Liver (tissue), 9 donors: ENCODE results near the gene TLE3. TPM values are rescaled to one million over a fixed set of nuclear protein-coding genes. Genes with fewer than 3 reads are reported as not detected.

Source experiments
- DNase-seq: peaks from one replicate; pipeline ENCODE4 v3.0.0-alpha.2; 2017; ENCODE audit warnings: low spot score
- H3K27ac ChIP-seq, 2 donors: one replicate each; pipeline ENCODE4 v1.7.0; 2013; ENCODE audit warnings: inconsistent platforms in 2 of 2, low read length in 2 of 2, control low read depth in 1 of 2, low read depth in 1 of 2, mild to moderate bottlenecking in 1 of 2
- H3K27me3 ChIP-seq, 4 donors: one replicate each; pipeline versions ENCODE4 v1.6.1 to v1.7.0; 2013; ENCODE audit warnings: low read length in 3 of 4, inconsistent platforms in 1 of 4, mild to moderate bottlenecking in 1 of 4, moderate library complexity in 1 of 4; ENCODE audit not compliant: control insufficient read depth in 4 of 4, insufficient read depth in 4 of 4
- H3K36me3 ChIP-seq, 4 donors: one replicate each; pipeline versions ENCODE4 v1.6.1 to v1.7.0; 2013; ENCODE audit warnings: low read length in 3 of 4, mild to moderate bottlenecking in 3 of 4, low read depth in 1 of 4, moderate library complexity in 1 of 4; ENCODE audit not compliant: control insufficient read depth in 4 of 4, insufficient read depth in 3 of 4
- H3K4me1 ChIP-seq, 4 donors: one replicate each; pipeline versions ENCODE4 v1.6.1 to v1.7.0; 2013; ENCODE audit warnings: low read length in 3 of 4, mild to moderate bottlenecking in 3 of 4, moderate library complexity in 1 of 4; ENCODE audit not compliant: control insufficient read depth in 4 of 4, insufficient read depth in 4 of 4
- H3K4me3 ChIP-seq, 3 donors: one replicate each; pipeline versions ENCODE4 v1.6.1 to v1.7.0; 2013; ENCODE audit warnings: low read length in 3 of 3, control low read depth in 1 of 3, low read depth in 1 of 3, mild to moderate bottlenecking in 1 of 3
- H3K9ac ChIP-seq, 2 donors: one replicate each; pipeline ENCODE4 v1.7.0; 2013; ENCODE audit warnings: low read length in 2 of 2, mild to moderate bottlenecking in 2 of 2, moderate library complexity in 2 of 2, control low read depth in 1 of 2, low read depth in 1 of 2
- H3K9me3 ChIP-seq, 4 donors: one replicate each; pipeline versions ENCODE4 v1.6.1 to v1.7.0; 2013; ENCODE audit warnings: low read length in 3 of 4; ENCODE audit not compliant: control insufficient read depth in 4 of 4
- ATF3 ChIP-seq: IDR thresholded peaks from 2 replicates; pipeline ENCODE4 v1.6.1; 2016; ENCODE audit warnings: antibody characterized with exemption
- FOXA1 ChIP-seq: IDR thresholded peaks from 2 replicates; pipeline ENCODE4 v1.6.1; 2016; ENCODE audit warnings: antibody characterized with exemption
- FOXA2 ChIP-seq: IDR thresholded peaks from 2 replicates; pipeline ENCODE4 v1.6.1; 2016; ENCODE audit warnings: antibody characterized with exemption
- HNF4A ChIP-seq, 2 donors: conservative IDR thresholded peaks; 2 replicates each; pipeline ENCODE4 v1.6.1; 2016; ENCODE audit warnings: antibody characterized with exemption in 2 of 2, mild to moderate bottlenecking in 2 of 2
- JUND ChIP-seq, 2 donors: IDR thresholded peaks; 2 replicates each; pipeline ENCODE4 v1.6.1; 2016; ENCODE audit warnings: antibody characterized with exemption in 2 of 2
- MAX ChIP-seq: IDR thresholded peaks from 2 replicates; pipeline ENCODE4 v1.6.1; 2016; ENCODE audit warnings: antibody characterized with exemption
- NR2F2 ChIP-seq: IDR thresholded peaks from 2 replicates; pipeline ENCODE4 v1.6.1; 2016; ENCODE audit warnings: antibody characterized with exemption
- RAD21 ChIP-seq, 2 donors: IDR thresholded peaks; 2 replicates each; pipeline ENCODE4 v1.6.1; 2016; ENCODE audit warnings: antibody characterized with exemption in 2 of 2, mild to moderate bottlenecking in 2 of 2
- SP1 ChIP-seq: IDR thresholded peaks from 2 replicates; pipeline ENCODE4 v1.6.1; 2018; ENCODE audit warnings: antibody characterized with exemption, mild to moderate bottlenecking
- YY1 ChIP-seq: IDR thresholded peaks from 2 replicates; pipeline ENCODE4 v1.6.1; 2016; ENCODE audit warnings: antibody characterized with exemption, mild to moderate bottlenecking
- WGBS: extraction: QIAGEN DNeasy Blood & Tissue Kit; methylation state at CpG from one replicate; pipeline ENCODE4 v1.1.7; 2013; 5-methylcytosine and 5-hydroxymethylcytosine counted together
- polyA plus RNA-seq, 2 donors: library from polyadenylated mRNA; stranded (reverse) in 1 of 2; unstranded in 1 of 2; fragments of 200-250 nt in 1 of 2; fragments of >200 nt in 1 of 2; fragmentation: Nextera tagmentation in 1 of 2; extraction: Ambion mirVana in 1 of 2; gene quantifications; one replicate each; pipeline versions ENCODE4 v1.2.1 to v1.2.3, GENCODE V29; 2013 to 2015
- total RNA-seq, 2 donors: library from RNA; depleted of rRNA; stranded (reverse); fragments of >200 nt; gene quantifications; one replicate each; pipeline ENCODE4 v1.2.3, GENCODE V29; 2014
- TF ChIP-seq, protein P1 (sequence below): IDR thresholded peaks from 2 replicates; pipeline ENCODE4 v1.6.1; 2016; ENCODE audit warnings: antibody characterized with exemption
- donor health status: healthy.
- donor health status: healthy.
- donor health status: healthy.
- donor health status: healthy.
- donor health status: healthy.

Gene TLE3
- total and polyA plus RNA-seq, 4 donors = 1.2 to 13.7 (median 8.5) TPM

GRCh38 chr15:70023769-70024491 lies 73.8 kb downstream of the TLE3 start:
- TF ChIP-seq RAD21 (IDR thresholded peaks at IDR 0.05) (peak in 1 of 2 donors; percentile 15), MAX (no peak), ATF3 (no peak), FOXA2 (no peak), YY1 (no peak), HNF4A (conservative IDR thresholded peaks at IDR 0.05) (peak in 1 of 2 donors; percentile 7), SP1 (no peak)
- Histone ChIP-seq H3K9me3 (no peaks in the 10 kb centered on the region), H3K4me3 (no peak overlapping the region), H3K27ac (no peak overlapping the region), H3K27me3 (no peaks in the 10 kb centered on the region), H3K36me3 (no peaks in the 10 kb centered on the region), H3K9ac (no peak overlapping the region), H3K4me1 (peaks cover 2 to 9% (median 4%) of the 10 kb centered on the region in 4 donors)
- DNase-seq = no peak
- 42% methylated on average over 16 of the region's 16 CpGs for WGBS

GRCh38 chr15:70023064-70023768 lies 74.5 kb downstream of the TLE3 start:
- DNase-seq = no peak
- peaks cover 2 to 9% (median 4%) of the 10 kb centered on the region in 4 donors for H3K4me1 ChIP-seq
- peaks cover 0 to 2% (median 0%) of the 10 kb centered on the region in 4 donors for H3K27me3 ChIP-seq
- no peaks in the 10 kb centered on the region for H3K36me3 ChIP-seq
- TF ChIP-seq, protein P1, sequence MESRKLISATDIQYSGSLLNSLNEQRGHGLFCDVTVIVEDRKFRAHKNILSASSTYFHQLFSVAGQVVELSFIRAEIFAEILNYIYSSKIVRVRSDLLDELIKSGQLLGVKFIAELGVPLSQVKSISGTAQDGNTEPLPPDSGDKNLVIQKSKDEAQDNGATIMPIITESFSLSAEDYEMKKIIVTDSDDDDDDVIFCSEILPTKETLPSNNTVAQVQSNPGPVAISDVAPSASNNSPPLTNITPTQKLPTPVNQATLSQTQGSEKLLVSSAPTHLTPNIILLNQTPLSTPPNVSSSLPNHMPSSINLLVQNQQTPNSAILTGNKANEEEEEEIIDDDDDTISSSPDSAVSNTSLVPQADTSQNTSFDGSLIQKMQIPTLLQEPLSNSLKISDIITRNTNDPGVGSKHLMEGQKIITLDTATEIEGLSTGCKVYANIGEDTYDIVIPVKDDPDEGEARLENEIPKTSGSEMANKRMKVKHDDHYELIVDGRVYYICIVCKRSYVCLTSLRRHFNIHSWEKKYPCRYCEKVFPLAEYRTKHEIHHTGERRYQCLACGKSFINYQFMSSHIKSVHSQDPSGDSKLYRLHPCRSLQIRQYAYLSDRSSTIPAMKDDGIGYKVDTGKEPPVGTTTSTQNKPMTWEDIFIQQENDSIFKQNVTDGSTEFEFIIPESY = no peak
- peak in 1 of 2 donors; percentile 31 for TF ChIP-seq JUND (IDR thresholded peaks at IDR 0.05)
- H3K4me3 ChIP-seq = no peak overlapping the region
- H3K27ac ChIP-seq = no peak overlapping the region
- WGBS = 86% methylated on average over 7 of the region's 7 CpGs
- H3K9ac ChIP-seq = no peak overlapping the region
- no peaks in the 10 kb centered on the region for H3K9me3 ChIP-seq

GRCh38 chr15:70020229-70020628 lies 77.5 kb downstream of the TLE3 start:
- DNase-seq = no peak
- H3K27me3 ChIP-seq = peaks cover 0 to 2% (median 0%) of the 10 kb centered on the region in 4 donors
- 87% methylated on average over 5 of the region's 5 CpGs for whole genome bisulfite sequencing
- no peaks in the 10 kb centered on the region for H3K9me3 ChIP-seq
- H3K36me3 ChIP-seq = no peaks in the 10 kb centered on the region
- peaks cover 2 to 9% (median 4%) of the 10 kb centered on the region in 4 donors for H3K4me1 ChIP-seq
- no peak overlapping the region for H3K4me3 ChIP-seq
- H3K27ac ChIP-seq = no peak overlapping the region
- TF ChIP-seq FOXA1 (no peak), RAD21 (IDR thresholded peaks at IDR 0.05) (no peak), NR2F2 (no peak)
- TF ChIP-seq, protein P1 = no peak
- no peak overlapping the region for H3K9ac ChIP-seq
